ENCODE measurements around the gene SLC2A4.

- TF ChIP-seq POLR2A (IDR thresholded peaks at IDR 0.05; ENCODE audit: low read length) (no peak), GATA1 (IDR thresholded peaks at IDR 0.05; ENCODE audit: low read depth, low read length) (no peak)
Observed at GRCh38 chr17:7250695-7251627, 30.6 kb upstream of the SLC2A4 start.

All from erythroblast (primary cell).